GM18526 (cell line): ENCODE data around the gene UBE2S.

ENCODE experiments used
- POLR2A ChIP-seq: IDR thresholded peaks from 3 replicates; pipeline ENCODE4 v1.6.1; 2011; ENCODE audit not compliant: insufficient read length; ENCODE audit errors: extremely low read depth

The UBE2S gene

DNA sequence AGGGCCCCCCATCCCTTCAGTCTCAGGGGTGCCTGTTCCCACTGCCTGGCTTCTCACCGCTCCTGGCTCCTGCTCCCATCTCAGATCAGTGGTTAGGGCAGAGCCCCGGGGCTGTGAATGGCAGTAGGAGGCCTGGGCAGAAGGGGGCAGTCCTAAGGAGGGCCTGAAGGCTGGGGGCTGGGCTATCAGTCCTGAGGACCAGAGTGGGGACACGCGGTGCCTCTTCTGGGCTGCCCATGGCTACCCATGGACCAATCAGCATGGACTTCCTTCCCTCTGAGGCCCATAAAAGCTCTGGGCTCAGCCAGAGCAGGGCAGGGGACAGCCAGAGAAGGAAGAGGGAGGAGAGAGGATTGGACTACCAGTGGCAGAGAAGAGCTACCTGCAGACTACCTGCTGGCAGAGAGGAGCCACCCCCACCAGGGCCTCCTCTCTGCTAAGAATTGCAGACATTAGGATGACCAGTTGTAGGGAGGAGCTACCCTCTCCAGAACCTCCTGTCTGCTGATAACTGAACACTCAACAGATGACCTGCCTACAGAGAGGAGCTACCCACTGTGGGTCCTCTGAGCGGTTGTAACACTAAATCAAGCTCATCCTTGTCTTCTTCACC, 12.1 kb upstream of the UBE2S start:
- TF ChIP-seq POLR2A, result no peak

DNA sequence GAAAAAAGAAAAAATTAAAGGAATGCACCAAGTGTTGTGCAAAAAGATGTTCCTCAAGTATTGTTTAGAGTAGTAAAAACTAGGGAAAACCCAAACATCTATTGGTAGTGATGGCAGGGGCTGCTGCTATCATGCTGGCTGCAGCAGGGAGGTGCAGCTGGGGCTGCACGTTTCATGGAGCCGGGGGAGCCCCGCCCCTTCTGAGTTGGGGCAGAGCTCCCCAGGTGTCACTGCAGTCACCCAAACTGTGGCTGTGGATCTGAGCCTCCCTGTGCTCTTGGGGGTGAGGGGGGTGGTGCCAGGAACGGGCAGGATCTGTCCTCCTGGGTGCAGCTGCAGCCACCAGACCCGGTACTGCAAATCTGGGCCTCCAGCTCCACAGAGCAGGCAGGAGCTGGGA, 11.5 kb upstream of the UBE2S start:
- no peak for TF ChIP-seq POLR2A

DNA sequence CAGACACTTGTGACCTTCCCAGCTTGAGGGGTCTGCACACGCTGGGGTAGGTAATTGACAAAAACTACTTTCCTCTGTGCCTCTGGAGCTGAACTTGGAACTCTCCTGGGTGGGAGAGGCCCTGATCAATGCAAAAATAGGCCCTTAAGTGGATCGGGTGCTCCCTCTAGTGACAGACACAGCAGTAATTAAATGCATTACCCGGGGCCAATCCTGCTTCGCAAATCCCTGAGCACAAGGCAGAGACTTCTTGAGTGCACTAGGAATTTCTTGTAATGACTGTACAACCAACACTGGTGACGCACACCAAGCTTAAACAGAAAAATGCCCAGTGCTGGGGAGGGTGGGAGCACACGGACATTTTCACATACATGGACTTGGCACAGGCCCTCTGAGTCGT, 10.6 kb upstream of the UBE2S start:
- TF ChIP-seq POLR2A, result no peak

DNA sequence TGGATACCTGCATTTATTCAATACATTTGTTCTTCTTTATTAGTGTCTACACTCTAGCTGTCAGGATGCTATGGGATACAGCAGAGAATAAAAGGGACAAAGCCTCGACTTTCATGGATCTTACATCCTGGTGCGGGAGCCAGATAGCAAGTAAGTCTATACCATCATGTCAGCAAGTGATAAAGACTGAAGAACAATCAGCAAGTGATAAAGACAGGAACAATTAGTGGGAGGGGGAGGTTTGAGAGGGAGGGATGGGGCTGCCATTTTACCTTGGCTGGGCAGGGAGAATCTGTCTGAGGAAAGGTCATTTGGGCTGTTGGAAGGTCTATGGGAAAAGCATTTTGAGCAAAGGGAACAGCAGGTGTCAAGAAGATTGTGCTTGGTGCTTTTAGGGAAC, 2.6 kb upstream of the UBE2S start:
- TF ChIP-seq POLR2A, result no peak

DNA sequence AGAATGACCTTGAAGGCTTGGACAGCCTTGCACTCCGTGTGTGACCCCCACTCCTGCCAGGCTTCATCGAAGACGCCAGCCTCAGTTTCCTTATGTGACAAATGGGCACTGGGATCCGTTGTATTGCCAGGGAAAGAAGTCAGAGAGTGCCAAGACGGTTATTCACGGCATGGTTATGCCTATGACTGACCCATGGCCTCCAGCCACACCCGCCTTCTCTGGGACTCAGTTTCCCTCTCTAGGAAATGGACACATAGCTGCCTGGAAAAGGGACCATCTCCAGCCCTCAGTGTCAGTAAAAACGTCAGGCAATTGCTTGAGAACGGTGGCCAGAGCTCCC, 915 bp upstream of the UBE2S start:
- no peak for TF ChIP-seq POLR2A

DNA sequence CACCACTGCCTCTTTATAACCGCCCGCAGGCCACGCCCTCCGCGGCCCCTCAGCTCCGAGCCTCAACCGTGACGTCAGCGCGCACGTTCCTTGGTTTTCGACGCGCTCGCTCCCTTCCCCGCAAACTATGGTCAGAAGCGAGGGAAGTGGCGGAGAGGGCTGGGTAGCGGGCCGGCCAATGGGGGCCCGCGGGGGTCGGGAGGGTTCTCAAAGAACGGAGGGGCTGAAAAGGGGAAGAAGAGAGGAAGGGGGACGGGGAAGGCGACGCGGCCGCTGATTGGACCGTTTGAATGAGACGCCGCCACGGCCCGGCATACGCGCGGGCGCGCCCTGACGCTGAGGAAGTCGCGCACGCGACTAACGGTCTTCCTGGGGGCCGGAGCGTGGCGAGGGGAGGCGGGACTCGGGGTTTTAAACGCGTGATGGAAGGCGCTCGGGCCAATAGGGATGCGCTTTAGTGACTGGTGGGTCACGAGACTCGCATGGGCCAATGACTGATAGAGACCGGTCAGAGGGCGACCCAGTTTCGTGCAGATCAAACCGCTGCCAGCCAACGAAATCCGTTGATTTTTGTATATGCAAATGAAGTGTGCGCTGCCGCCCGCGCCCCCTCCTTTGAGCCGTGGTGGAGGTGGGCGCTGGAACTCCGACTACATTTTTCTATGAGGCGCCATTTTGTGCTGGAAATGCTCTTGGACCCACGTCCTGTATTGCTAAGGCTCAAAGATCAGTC, 378 bp upstream of the UBE2S start:
- TF ChIP-seq POLR2A, result peak; percentile 41

DNA sequence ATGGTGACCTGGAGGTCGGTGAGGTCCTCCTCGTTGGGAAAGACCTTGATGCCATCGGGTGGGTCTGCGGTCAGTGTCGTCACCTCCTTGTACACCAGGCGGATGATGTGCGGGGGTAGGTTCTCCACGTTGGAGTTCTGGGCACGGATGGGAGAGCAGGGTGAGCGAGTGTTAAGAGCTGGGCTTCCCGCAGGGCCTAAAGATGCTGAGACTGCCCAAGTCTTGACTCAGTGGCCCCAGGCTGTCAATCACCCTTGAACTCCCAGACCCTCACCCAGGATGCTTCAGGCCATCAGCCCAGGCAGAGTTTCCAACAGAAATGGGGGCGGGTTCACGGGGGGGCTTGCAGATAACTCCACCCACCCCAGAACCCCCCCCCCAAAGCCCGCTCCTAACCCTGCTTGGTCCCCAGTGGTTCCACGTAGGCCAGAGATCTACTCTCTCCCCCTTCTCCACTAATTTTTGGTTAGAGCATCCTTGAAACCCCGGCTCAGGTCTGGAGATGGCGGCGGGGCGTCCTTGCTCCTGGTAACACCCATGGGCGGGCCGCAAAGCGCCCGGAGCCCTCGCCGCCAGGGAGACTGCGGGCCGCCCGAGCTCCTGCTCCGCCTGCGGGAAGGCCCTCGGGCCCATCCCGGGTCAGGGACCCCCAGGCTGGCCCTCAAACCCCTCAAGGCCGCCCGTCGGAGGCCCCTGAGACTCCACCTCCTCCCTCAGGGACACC, 600 bp downstream of the UBE2S start:
- no peak for TF ChIP-seq POLR2A

DNA sequence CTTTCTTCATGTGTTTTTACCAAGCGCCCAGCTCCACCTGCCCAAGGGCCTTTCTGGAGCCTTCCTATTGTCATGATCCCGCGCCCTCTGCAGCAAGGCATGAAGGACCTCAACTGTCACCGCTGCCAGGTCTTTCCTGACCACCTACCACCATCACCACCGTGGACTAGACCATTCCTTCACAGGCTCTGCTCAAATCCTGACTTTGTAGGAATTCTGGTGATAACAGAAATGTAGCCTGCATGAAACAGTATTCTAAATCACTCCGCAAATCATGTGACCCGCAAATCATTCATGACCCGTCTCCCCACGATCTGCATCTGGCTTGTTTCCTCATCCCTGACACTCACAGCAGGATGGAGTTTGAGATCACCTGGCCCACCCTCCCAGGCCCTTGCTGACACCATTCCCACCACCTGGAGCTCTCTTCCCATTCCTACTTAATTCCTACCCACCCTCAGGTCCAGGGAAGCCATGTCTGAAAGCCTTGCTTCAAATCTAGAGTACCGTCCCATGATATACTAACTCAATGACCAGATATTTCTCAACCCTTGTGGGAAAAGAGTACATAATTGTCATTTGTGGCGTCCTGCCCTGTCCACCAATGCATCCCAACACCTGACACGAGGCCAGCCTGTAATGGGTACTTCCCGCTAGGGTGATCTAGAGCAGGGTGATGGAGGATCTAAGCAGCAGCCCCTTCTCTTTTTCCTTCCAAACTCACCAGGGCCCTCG, 1.3 kb downstream of the UBE2S start:
- TF ChIP-seq POLR2A, result no peak

DNA sequence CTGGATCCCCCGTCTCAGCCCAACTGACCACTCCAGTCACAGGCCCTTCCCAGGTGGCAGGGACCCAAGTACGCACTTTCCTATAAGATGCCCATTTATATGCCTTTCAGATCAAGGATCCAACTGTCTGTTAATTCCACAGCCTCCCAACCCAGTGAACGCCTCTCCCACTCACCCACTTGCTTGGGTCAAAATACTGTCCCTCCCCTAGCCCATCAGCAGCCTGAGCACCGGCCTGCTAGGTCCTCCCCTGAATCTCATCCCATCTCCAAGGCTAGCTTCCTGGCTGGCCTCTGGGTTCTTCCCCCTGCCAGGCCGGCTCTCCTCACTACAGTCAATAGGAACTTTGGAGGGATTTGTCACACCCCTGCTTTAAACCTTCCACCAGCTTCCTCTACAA, 1.9 kb downstream of the UBE2S start:
- TF ChIP-seq POLR2A, result no peak

DNA sequence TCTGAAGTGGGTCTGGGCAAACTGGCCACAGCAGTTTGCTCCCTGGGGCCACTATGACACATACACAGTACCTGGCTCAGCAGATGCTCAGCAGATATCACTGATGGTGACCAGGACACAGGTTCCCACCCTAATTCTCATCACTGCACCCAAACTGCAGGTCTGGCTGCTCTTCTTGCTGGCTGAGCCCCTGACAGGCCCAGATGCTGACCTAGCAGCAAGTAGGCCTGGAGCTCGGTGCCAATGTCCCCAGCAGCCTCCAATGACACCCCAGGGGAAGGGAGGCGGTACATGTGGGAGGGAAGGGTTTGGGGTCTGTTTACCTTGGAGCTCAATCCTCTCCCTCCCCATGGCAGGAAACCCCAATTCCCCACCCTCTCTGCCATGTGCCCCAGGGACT, 5.1 kb downstream of the UBE2S start:
- TF ChIP-seq POLR2A, result no peak

DNA sequence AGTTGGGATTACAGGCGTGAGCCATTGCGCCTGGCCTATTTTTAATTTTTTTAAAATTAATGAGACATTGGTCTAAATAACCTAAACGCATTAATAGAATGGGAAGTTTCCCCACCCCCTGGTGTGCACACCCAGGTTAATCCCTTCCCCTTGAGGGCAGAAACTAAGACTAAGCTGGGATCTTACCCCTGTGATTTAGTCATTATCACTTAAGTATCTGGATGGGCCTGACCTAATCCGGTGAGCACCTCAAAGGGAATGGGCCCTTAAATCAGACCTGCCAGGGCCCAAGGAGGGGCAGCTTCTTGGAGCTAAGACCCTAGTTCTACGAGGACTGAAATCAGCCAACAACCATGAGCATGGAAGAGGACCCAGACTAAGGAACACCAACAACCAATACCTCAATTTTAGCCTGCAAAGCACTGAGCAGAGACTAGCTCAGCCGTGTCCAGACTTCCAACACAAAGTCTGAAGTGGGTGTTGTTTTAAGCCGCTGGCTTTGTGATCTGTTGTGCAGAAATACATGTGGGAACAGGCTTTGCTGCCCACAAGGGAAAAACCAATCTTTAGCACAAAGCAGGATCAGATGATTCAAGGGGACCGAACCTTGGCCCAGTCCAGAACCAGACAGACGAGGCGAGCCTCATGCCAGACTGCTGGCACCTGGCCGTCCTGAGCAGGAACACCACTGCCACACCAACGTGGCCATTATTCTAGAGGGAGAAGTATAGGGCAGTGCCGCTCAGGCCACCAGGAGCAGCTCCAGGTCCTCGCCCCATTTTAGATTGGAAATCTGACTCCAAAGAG, 7.1 kb downstream of the UBE2S start:
- no peak for TF ChIP-seq POLR2A

DNA sequence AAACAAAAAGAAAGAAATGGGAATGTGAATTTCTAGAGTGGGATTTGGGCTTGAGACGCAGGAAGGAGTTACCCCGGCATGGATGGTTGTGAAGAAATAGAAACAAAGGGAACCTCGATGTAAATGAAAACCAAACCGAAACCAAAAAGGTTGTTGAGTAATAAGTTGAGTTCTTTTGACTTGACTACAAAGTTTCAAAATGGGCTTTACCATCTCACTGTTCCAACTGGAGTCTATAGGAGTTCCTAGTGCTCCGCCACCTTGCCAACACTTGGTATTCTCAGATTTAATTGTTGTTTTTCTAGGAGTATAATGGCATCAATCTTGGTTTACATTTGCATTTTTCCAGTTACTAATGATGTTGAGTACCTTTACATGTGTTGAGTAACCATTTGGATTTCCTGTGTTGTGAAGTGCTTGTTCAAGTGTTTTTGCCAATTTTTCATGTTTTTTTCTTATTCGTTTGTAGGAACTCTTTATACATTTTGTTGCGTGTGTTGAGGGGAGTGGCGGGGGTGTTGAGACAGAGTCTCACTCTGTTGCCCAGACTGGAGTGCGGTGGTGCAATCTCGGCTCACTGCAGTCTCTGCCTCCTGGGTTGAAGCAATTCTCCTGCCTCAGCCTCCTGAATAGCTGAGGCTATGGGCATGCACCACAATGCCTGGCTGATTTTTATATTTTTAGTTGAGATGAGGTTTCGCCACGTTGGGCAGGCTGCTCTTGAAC, 9.2 kb downstream of the UBE2S start:
- no peak for TF ChIP-seq POLR2A

DNA sequence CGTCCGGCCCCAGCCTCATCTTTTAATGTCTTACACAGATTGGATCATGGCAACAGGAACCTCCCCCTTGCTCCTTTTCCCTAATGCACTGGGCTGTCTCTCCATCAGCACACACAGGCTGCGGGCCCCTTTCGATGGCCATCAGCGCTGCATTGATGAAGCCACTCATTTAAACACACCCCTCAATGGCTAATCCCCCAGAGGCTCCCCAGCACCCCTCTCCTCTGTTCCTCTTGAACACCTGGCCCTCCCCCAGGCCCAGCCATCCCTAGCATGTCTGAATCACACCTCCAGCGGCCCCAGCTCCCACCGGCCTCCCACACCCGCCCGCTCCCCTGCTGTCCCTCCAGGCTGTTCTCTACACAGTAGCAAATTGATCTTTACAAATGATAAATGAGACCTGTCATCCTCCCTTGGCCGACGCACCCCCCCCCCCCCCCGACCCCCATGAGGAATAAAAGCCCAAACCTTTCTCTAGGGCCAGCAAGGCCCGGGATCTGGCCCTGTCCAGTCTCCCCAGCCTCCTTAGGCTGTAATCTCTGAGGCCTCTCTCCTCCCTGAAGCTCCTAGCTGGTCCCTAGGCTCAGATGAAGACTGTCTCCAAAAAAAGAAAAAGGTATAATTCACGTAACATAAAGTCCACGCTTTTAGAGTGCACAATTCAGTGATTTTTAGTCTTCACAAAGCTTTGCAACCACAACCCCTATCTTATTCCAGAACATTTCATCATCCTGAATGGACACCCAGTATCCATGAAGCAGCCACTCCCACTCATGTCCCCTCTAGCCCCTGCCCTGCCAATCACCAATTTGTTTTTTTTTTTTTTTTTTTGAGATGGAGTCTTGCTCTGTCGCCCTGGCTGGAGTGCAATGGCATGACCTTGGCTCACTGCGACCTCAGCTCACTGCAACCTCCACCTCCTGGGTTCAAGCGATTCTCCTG, 14.5 kb downstream of the UBE2S start:
- no peak for TF ChIP-seq POLR2A
